HuH-7.5 (cell line): ENCODE data around the gene LARP6.
"Not testable (repeated sequence)": the region's sequence is repeated elsewhere in the genome, so short reads cannot be mapped to it uniquely, and the experiment has no call there.

ENCODE experiments used
- DNase-seq: peaks from one replicate; pipeline ENCODE4 v3.0.0; 2011; ENCODE audit warnings: low spot score

Gene LARP6

GRCh38 chr15:70853973-70854665 lies at the start of gene LARP6:
LARP6 (minus strand) TSS chr15:70854157; CDS start chr15:70854088, 69 bp downstream.
- peak; percentile 76 for DNase-seq

DNA sequence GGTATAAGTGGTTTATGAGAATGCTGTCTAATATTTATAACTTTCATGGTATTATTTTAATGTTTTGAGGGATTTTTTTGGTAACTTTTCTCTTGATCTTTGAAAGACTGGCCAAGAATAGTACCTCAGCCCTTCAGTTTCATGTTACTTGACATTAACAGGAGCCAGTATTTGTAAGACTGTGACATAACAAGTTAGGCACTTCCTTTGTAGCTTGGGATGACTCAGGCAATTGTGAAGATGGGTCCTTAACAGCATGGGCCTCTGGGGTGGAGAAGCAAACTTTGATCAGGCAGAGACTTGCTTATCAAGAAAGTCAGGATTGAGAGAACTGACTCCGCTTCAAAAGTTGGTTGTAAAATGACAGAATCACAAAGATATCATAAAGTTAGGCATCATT lies 48.1 kb upstream of the LARP6 start:
- no peak for DNase-seq

DNA sequence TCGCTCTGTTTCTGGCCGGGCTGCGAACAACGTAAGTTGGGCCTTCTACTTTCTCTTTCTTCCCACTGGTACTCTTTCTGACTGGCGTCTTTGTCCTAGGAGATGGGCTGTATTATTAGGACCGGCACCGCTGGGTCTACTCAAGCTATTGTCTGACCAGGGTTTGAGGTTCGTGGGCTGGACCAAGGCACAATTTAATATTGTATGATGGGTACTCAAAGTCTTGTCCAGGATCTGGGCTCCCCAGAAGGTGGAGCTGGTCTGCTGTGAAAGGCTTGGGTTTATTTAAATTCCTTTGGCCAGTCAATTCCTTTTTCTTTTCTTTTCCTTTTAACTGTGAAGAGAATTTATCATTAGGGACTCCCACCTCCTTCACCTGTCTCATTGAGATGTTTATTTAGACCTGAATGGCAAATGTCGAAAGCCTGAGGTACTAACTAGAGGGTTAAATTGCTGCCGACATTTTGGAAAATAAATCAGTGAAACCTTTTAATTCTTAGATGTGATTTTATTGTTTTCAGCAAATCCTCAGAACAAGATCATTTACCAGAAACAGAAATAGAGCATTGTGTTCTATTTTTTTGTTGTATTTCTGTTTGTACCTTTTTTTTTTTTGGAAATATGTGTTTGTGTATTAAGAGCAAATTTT lies 39.1 kb upstream of the LARP6 start:
- DNase-seq = no peak

GRCh38 chr15:70892002-70892911 lies 38.3 kb upstream of the LARP6 start, which contains the start of the genes LRRC49 and THAP10:
LRRC49 (plus strand) TSS chr15:70892826; CDS start chr15:70892895, 69 bp downstream.
THAP10 (minus strand) TSS chr15:70892433; CDS start chr15:70892272, 161 bp downstream.
- peak; percentile 71 for DNase-seq

- no peak for DNase-seq
These were observed 28.4 kb upstream of the LARP6 start for GRCh38 chr15:70882361-70882760.

DNA sequence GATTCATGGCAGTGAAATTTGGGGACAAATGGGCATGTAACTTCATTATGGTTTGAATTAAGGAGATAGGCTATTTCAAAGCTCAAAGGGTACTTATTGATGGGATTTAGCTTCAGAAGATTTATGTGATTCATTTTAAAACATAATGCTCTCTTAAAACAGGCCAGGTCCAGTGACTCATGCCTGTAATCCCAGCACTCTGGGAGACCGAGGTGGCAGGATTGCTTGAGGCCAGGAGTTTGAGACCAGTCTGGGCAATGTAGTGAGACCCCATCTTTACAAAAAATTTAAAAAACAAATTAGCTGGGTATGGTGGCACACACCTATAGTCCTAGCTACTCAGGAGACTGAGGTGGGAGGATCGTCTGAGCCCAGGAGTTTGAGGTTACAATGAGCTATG lies 26.8 kb upstream of the LARP6 start:
- no peak for DNase-seq

DNA sequence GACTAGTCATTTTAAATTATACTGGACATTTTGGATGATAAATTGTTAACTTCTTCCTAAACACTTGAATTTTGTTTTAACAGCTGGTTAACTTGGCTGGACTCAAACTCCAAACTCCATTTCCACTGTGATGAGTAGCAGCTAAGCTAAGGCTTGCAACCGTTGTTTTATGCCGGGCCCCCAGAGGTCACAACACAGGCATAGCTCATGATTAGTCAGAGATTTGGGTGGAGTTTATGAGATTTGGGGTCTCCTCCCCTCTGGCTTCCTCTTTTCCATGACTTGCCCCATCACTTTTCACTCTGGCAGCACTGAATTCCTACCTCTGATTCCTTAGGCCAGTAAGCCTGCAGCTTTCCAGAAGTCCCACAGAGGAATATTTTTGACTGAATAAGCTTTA lies 25.4 kb upstream of the LARP6 start:
- DNase-seq = no peak

- DNase-seq = no peak
These were observed 22.7 kb upstream of the LARP6 start for GRCh38 chr15:70876683-70877082.

DNA sequence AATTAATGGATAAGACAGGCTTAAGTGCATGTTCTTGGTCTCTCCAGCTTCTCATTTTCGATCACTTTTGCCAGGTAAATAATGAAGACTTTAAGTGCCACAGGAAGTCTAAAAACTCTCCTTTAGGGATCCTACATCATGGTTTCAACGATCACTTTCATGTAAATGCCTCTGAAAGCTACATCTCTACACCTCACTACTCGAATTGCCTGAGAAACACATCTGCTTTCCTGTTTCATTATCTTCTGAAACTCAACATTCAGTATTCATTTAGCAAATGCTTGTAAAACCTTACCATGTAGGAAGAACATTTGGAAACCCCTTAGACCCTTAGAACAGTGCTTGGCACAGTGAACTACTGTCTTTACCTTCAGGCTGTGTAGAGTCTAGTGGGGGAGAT lies 22.1 kb upstream of the LARP6 start:
- no peak for DNase-seq

DNA sequence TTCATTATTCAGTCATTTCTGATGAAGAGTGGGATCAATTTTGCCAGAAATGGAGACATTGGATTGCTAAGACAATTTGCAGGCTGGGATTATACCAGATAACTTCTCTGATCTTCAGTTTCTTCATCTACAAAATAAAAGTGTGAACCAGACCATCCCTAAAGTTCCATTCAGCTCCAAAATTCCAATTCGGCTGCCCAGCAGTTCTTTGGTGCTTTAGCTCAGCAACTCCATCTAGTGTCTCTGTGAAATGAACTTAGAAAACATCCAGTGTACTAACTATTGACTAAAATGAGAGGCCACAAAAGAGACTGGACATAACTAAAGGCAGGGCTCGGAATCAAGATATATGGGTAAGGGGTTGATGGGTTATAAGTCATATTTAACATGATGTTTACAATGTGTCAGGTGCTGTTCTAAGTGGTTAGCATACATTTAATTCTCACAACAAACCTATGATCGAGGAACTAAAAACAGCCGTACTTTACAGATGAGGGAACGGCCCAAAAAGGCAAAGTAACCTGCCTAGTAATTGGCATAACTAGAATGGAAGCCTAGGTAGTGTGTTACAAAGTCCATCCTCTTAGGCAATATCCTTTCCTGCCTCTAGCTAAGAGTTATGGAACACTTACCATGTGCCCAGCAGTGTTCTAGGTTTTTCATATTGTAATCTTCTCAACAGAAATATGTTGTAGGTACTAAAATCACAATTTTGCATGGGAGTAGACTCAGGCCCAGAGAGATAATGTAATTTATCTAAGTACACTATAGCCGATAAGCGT lies 21.2 kb upstream of the LARP6 start:
- DNase-seq = no peak

DNA sequence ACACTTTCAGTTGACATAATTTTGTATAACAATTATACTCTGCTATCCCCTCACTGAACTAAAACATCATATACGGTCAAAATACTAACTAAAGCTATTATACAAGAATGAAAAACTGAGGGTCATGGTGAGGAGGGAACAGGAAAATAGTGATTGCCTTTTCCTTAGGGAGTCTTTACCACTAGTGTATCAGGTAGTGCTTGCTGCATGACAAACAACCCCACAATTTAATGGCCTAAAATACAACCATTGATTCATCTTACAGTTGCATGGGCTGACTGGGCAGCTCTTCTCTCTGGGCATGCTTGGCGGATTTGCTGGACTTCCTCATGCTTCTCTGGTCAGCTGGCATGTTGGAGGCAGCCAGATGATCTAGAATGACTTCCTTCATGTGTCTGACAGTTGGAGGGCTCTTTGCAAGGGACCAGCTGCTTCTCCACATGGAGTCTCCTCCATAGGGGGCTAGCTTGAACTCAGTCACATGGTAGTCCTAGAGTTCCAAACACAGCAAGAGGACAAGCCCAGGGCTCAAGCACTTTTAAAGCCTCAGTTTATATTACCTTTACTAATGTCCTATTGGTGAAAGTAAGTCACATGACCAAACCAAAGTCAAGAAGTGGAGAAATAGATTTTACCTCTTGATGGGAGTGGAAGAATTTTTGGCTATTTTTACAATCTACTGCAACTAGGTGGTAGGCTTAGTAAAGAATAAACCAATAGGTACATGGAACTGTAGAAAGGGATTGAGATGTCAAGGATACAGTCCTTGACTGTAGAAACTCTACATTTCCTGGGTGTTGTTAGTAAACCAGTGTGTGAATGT lies 19.5 kb upstream of the LARP6 start:
- DNase-seq = no peak

GRCh38 chr15:70871490-70871889 lies 17.5 kb upstream of the LARP6 start:
- not testable (repeated sequence) for DNase-seq

DNA sequence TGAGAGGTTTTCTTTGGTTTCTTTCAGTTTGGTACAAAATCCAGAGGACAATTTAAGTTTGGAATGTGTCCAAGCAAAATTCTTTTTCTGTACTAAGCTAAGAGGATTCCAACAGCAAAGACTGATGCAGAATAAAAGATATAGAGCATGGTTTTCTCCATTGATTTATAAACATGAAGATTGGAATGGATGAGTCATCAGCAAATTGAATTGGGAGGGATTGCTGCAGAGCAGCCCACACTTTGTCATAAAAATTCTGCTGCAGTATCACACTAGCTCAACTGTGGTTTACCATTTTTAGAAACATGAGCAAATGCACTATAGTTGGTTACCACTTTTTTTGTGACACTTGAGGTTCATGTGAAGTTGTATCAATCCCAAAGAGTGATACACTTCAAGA lies 16.1 kb upstream of the LARP6 start:
- DNase-seq = no peak

DNA sequence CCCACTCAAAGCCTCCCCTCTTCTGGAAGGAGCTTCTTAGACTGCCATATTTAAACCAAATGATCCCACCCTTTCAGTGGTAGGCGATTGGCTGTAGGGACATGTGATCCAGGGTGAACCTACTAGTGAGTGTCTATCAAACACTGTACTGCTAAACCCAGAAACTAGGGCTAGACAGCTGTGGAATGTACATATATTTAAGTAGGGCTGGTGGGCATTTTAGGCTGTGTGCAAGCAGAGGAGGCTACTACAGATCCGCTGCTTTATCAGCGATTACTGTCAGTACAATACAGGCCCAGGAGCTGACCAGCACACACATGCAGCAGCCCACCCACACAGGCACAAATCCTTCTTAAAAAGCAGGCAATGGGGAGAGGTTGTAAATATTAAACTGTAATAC lies 15.4 kb upstream of the LARP6 start:
- no peak for DNase-seq

- DNase-seq = no peak
These were observed 14.0 kb upstream of the LARP6 start for GRCh38 chr15:70867911-70868467.

GRCh38 chr15:70866982-70867641 lies 13.2 kb upstream of the LARP6 start:
- no peak for DNase-seq

GRCh38 chr15:70863450-70864218 lies 9.7 kb upstream of the LARP6 start:
- DNase-seq = no peak

DNA sequence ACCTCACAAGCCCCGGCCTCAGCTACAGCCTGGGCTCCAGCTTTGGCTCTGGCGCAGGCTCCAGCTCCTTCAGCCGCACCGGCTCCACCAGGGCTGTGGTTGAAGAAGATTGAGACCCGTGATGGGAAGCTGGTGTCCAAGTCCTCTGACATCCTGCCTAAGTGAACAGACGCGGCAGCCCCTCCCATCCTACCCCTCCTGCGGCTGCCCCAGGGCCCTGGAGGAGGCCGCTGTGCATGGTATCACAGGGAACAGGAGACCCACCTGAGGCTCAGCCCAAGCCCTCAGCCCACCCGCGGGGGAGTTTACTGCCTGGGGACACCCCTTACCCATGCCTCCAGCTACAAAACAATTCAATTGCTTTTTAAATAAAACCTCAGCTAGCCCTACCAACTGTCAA lies 6.0 kb upstream of the LARP6 start:
- DNase-seq = no peak

DNA sequence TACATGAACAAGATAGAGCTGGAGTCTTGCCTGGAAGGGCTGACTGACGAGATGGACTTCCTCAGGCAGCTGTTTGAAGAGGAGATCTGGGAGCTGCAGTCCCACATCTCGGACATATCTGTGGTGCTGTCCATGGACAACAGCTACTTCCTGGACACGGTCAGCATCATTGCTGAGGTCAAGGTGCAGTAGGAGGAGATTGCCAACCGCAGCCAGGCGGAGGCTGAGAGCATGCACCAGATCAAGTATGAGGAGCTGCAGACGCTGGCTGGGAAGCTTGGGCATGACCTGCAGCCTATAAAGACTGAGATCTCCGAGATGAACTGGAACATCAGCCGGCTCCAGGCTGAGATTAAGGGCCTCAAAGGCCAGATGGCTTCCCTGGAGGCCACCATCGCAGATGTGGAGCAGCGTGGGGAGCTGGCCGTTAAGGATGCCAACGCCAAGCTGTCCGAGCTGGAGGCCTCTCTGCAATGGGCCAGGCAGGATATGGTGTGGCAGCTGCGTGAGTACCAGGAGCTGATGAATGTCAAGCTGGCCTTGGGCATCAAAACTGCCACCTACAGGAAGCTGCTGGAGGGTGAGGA lies 5.5 kb upstream of the LARP6 start:
- DNase-seq = no peak
